HG03442 (cell line): ENCODE results near the gene PRAME.
"Not testable (repeated sequence)": the region's sequence is repeated elsewhere in the genome, so short reads cannot be mapped to it uniquely, and the experiment has no call there.

Experiments used
- ATAC-seq: cut with Tn5 transposase; IDR thresholded peaks from one replicate; pipeline ENCODE4 v1.9.1; 2021; ENCODE audit warnings: mild to moderate bottlenecking, moderate library complexity; ENCODE audit not compliant: unreplicated experiment

The PRAME gene

DNA sequence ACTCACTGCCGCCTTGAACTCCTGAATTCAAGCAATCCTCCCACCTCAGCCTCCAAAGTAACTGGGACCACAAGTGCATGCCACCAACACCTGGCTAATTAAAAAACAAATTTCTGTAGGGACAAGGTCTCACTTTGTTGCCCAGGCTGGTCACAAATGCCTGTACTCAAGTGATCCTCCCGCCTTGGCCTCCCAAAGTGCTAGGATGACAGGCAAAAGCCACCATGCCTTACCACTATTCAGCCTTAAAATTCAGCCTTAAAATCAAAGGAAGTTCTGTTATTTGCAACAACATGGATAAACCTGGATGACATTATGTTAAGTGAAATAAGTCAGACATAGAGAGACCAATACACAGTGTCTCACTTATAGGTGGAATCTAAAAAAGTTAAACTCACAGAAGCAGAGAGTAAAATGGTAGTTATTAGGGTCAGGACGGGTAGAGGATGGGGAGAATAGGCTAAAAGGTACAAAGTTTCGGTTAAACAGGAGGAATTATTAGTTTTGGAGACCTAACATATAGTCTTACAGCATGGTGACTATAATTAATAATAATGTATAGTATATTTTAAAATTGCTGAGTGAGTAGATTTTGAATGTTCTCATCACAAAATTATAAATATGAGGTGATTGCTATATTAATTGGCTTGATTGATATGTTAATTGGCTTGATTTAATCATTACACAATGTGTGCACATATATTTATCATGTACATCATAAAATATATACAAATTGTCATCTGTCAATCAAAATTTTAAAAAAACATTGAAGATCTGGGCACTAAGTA lies 32.7 kb downstream of the PRAME start:
- no peak for ATAC-seq

DNA sequence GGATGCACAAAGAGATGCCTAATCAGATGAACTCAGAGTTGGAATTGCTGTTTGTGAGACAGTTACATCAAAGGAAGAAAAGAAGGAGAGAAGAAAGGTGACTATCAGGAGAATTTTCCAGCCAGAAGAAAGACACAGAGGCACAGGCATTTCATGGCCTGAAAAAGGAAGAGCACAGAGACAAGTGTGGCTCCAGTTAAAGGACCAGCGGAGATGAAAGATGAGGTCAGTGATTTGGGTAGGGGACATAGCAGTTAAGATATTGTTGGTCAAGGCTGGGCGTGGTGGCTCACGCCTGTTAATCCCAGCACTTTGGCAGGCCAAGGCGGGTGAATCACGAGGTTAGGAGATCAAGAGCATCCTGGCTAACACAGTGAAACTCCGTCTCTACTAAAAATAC lies 35.6 kb downstream of the PRAME start:
- no peak for ATAC-seq

DNA sequence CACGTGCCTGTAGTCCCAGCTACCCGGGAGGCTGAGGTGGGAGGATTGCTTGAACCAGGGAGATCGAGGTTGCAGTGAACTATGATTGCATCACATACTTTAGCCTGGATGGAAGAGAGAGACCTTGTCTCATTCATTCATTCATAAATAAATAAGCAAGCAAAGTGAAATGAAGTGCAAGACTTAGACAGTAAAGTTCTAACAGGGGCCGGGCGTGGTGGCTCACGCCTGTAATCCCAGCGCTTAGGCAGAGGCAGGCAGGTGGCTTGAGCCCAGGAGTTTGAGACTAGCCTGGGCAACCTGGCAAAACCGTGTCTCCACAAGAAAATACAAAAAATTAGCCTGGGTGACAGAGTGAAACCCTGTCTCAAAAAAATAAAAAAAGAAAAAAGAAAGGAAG lies 37.4 kb downstream of the PRAME start:
- no peak for ATAC-seq

DNA sequence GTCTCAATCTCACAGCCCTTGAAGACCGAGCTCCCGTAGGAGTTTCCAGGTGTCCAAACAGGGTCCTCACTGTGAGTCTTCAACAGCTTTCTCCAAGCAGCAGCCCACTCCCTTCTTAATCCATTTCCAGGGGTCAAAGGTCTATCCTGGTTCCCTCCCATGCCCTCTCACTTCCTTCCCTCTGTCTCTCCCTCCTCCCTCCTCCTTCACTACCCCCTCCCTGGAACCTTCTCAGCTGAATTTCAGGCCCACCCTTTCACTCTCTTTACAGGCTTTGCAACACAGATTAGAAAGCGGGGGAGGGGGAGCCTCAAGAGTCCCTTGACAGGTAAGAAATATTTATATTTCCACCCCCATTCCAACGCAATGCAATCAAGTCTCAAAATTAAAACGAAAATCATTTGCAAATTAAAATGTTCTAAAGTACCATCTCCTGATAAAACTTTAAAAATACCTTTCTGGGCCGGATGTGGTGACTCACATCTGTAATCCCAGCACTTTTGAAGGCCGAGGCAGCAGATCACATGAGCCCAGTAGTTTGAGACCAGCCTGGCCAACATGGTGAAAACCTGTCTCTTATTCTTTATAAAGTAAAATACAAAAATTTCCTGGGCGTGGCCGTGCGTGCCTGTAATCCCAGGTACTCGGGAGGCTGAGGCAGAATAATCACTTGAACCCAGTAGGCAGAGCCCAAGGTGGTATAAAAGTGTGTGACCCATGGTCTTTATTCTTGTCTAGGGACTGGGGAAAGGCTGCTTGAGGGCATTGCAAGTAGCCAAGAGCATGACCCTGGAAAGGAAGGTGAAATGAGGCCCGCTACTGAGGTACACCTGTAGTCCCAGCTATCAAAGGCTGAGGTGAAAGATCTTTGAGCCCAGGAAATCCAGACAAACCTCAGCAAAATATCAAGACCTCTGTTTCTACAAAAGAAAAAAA lies 38.1 kb downstream of the PRAME start:
- no peak for ATAC-seq

DNA sequence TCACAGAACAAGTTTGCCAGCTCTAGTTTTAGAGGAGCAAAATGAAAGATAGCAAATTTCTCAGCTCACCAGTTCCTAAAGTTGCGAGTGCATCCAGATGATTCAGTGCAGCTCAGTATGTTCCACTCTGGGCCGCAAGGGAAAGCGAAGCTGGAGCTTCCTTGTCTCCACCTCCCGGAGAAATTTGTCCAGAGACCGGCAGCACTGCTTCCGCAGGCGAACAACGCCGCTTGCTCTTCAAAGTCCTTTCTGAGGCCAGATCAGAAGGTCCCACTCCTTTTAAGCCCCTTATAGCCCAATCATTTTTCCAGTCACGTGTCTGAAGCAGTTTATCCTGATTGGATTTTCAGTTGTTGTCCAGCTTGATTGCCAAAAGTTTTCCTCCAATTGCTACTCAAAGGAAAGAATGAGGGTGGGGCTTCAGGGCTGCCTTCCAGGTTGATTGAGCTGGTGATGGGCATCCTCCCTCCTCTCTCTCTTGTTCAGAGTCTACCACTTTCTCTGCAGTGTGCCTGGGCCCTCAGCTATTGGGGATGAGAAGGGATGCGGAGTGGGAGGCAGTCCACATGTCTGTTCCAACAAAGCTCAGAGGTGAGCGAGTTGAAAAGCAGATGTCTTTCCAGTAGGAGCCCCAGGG lies 38.9 kb downstream of the PRAME start, which contains the start of gene ZNF280A:
Gene ZNF280A (minus strand): TSS at position 251 of the 637 bp plus-strand sequence. CDS start 4,640 bp downstream, outside the sequence.
- no peak for ATAC-seq

DNA sequence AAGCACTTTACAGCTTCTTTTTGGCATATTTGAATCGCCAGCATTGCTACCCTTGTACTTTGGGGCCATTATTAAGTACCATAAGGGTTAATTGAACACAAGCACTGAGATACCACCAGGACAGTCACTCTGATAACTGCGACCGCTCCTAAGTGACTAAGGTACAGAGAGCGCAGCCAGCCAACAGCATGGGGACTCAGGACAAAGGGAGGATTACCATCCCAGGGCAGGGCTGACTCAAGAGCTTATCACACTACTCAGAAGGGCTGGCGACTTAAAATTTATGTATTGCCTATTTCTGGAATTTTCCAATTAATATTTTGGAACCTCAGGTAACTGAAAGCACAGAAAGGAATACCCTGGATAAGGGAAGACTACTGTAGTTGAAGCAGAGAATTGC lies 39.5 kb downstream of the PRAME start:
- no peak for ATAC-seq

DNA sequence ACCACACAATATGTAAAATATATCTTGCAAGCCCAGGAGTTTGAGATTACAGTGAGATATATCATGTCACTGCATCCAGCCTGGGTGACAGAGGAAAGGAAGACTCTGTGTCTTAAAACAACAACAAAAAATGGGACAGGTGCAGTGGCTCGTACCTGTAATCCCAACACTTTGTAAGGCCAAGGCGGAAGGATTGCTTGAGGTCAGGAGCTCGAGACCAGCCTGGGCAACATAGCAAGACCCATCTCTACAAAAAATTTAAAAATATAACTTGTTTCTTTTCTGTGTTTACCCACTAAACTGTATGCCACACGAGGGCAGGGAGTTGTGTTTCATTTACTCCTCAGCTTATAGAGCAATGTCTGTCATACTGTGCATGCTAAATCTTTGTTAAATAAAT lies 42.1 kb downstream of the PRAME start:
- ATAC-seq: no peak

DNA sequence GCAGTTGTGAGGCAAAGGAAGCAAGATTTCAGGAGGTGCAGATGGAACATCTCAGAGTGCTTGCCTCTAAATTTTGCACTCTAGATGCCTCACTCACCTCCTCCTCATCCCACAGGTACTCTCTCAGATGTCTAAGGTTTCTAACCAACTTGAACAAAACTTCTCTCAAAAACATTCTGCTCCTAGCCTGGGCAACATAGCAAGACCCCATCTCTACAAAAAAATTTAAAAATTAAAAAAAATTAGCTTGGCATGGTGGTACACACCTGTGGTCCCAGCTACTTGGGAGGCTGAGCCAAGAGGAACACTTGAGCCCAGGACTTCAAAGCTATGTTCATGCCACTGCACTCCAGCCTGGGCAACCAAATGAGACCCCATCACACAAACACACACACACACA lies 43.2 kb downstream of the PRAME start:
- ATAC-seq: no peak

DNA sequence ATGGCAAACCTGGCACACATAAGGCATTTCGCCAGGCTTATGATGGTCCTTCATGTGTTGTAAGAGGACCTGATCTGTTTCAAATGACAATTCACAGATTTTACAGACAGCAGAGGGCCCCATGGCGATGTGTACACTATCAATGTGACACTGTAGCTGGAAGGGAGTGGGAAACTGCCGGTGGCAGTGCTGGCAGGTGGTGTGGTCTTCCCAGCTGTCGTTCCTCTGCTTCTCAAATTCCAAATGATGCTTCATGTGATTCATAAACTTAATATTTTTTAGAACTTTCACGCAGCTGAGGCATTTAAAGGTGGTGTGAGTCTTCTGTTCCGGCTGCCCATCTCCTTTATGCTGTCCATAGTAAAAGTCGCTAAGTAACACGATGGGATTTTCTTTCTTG lies 44.6 kb downstream of the PRAME start:
- not testable (repeated sequence) for ATAC-seq

DNA sequence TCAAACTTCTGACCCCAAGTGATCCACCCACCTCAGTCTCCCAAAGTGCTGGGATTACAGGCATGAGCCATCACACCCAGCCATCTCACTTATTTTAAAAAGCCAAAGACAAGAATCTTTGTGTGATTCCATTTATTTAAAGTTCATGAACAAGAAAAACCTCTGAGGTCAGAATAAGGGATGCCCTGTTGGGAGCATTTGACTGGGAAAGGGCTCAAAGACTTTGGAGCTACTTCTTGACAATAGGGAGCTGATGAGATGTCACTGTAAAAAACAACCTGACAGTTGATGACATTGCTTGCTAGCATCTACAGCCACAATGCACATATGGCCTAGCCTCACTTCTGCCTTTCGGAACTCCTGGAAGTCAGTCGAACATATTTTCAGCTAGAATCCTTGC lies 45.4 kb downstream of the PRAME start:
- ATAC-seq: no peak

DNA sequence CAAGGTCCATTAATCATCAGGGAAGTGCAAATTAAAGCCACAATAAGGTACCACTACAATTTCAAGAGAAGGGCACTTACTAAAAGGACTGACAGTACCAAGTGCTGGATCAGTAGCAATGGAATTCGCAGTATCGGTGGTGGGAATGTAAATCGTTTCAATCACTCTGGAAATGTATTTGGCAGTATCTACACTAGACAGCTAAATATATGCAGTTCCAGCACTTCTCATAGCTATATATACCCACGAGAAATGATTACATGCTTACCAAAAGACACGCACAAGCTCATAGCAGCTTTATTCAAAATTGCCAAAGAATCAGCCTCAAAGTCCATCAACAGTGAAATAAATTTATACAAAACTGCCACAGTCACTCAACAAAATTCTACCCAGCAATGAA lies 46.1 kb downstream of the PRAME start:
- ATAC-seq: no peak

DNA sequence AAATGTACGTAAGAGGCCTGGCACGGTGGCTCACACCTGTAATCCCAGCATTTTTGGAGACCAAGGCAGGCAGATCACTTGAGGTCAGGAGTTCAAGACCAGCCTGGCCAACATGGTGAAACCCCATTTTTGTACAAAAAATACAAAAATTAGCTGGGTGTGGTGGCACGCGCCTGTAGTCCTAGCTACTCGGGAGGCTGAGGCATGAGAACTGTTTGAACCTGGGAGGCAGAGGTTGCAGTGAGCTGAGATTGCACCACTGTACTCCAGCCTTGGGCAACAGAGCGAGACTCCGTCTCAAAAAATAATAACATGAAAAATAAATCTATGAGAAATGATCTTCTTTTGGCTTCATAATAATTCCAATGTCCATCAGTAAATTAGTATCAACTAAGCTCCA lies 48.2 kb downstream of the PRAME start:
- ATAC-seq: not testable (repeated sequence)

DNA sequence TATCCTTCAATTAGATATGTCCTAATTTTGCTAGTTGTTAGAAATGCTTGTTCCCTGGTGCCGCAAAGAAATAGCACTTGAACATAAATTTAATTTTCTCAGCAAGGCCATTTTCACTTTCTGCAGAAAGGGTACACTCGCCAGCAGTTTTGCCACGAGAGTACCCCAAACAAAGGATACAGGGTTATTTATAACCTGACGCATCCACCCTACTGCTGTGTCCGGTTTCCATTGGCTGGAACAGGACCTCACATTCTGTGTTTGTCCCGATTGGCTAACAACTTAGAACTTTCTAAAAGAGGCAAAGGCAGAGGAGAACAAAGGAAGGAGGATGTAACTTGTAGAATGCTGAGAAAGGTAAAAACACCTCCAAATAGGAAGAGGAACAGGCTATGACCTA lies 49.2 kb downstream of the PRAME start:
- ATAC-seq: not testable (repeated sequence)

DNA sequence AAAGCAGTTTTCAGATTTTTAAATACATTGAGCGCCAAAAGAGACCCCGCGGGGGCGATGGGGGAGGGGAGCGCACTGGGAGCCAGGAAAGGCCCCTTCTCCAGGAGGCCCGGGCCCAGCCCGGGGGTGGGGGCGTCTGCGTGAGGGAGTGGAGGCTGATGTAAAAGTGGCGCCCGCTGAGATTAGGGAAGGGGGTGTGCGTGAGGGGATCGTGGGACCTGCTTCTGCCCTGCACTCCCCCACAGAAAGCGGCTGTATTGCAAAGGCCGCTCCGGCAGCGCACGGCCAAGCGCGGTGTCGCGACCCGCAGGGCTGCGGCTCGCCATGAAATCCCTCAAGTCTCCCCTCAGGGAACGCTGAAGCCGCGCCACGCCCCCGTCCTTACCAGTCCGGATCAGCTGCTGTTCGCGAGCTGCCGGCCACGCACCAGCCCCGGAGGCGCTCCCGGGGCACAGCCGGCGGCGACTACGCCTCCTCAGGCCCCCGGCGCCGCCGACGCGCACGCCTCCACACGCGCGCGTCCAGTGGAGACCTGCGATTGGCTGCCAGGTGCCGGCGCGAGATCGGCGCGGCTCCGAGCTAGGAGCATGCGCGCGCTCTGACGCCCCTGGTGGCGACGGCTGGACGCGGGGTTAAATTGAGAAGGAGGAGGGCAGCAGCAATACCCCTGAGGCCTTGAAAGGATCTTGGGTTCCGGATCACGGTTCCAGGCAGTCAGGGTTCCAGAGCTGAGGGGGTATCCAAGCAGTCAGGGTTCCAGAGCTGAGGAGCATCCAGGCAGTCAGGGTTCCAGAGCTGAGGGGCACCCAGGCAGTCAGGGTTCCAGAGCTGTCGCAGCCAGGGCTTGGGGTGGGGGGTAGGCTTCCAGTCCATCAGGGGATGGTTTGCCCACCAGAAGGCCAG lies 50.5 kb downstream of the PRAME start, which contains the start of gene ZNF280B:
Gene ZNF280B (minus strand): TSS at position 469 of the 903 bp plus-strand sequence. CDS start 19,344 bp downstream, outside the sequence.
- ATAC-seq: peak; percentile 92

DNA sequence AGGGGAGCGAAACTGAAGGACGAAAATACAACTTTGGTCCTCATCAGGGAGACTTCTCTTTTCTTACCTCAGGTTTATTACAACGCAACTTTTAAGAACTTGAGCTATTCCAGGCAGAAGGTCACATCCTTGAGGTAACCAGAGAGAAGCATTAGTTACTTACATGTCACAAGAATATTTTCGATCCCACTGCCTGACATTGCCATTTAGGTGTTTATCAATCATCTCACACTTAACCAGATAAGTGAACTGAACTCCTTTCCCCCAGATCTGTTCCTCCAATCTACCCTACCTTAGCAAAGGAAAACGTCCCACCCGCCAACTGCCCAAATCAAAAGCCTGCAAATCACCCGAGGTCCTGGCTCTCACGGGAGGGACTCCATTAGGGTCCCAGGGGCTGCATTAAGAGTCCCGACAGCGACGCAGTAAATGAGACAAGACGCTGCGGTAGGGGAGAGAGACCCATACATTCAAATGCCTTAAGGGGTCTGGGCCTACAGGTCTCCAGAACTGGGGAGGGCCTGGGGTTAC lies 51.3 kb downstream of the PRAME start:
- no peak for ATAC-seq

DNA sequence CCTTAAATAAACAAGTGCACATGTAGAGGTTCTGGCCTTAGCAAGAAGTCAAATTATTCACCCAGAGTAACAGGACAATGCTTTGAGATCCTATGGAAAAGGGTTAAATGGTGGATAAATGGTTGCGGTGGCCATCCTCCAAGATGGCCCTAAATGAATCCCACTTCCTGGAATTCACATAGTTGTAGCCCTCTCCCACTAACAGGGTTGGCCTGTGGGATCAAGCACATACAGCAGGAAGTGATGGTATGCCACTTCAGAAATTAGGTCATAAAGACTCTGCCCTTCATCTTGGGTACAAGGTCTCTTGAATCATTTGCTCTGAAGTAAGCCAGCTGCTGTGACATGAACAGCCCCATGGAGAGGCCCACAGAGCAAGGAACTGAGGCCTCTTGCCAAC lies 52.3 kb downstream of the PRAME start:
- ATAC-seq: no peak

DNA sequence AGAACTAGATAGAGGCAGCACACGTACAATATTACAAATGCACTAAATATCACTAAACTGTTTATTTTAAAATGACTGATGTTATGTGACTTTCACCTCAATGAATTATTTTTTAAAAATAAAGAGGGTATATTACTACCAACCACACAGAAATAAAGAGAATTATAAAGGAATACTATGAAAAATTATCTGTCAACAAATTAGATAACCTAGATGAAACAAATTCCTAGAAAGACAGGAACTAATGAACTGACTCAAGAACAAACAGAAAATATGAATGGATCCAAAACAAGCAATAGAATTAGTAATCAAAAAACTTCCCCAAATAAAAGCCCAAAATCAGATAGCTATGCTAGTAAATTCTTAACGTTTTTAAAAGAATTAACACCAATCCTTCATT lies 60.8 kb downstream of the PRAME start:
- no peak for ATAC-seq
